HG03460 (cell line): ENCODE data around the gene HAPLN3.
A peak's percentile ranks its signal among the peaks of the same experiment; 100 is the strongest.

Experiments used
- ATAC-seq: cut with Tn5 transposase; IDR thresholded peaks from one replicate; pipeline ENCODE4 v1.9.1; 2021; ENCODE audit not compliant: unreplicated experiment

Gene HAPLN3

DNA sequence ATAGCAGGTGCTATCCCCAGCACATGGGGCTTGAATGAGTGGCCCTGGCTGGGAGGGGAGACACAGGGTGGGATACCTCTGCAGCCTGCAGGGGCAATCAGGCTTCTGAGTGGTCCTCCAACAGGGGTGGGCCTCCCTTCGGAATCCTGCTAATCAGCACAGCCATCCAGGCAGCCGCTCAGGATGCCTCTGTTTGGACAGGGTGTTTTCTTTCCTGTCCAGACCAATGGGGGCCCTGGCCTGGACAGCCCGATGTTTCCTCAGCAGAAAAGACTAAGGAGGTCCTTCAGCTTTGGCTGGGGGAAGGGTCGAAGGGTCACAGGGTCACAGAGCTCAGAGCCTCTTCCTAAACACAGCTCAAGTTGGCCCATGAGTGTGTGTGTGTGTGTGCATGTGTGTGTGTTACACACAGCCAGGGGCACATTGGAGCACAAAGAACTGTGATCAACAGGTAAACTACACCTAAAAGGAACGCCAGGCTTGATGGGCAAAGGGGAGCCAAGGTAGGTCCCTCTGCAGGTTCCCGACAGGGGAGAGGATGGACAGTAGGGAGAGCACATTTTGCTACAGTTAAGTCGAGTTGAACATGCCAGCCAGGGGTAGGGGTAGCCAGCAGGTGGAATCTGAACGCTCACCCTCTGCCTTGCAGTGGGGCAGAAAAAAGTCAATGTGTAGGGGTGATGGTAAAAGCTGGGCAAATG, 1.1 kb upstream of the HAPLN3 start:
- no peak for ATAC-seq

DNA sequence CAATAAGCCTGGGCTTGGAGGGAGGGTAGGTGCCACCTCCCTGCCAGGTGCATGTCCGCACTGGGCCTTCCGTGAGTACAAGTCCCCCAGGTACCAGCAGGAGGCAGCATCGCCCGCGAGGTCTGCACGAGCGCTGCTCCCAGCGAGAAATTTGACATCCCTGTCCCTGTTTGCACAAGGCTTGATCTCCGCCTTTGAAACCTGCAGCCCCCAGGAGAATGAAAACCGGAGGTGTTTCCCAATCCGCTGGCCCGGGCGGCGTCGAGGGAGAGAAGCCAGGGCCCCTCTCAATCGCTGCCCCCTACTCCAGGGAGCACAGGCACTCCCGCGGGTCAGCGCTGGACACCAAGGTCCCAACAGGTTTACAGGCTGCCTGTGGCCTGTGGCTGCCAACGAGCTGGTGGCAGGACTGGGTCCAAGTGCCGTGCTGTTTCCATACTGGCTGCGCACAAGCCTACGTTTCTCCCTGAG, 961 bp downstream of the HAPLN3 start:
- peak; percentile 52 for ATAC-seq

GRCh38 chr15:88891540-88892254, 3.6 kb downstream of the HAPLN3 start:
- ATAC-seq, result no peak

DNA sequence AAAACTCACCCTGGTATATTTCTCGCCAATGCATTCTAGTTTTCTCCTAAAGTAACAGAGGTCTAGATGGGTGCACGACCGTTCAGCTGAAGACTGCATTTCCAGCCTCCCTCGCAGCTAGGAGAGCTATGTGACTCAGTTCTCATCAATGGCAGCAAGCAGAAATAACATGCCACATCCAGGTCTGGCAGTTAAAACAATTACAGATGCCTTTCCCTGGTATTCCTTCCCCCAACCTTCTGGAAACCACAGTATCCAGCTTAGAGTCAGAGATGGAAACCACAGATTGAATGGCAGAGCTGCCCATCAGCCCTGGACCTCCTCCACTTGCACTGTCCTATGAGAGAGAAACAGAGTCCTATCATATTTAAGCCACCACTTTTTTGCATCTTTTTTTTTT, 4.8 kb downstream of the HAPLN3 start:
- ATAC-seq, result no peak

DNA sequence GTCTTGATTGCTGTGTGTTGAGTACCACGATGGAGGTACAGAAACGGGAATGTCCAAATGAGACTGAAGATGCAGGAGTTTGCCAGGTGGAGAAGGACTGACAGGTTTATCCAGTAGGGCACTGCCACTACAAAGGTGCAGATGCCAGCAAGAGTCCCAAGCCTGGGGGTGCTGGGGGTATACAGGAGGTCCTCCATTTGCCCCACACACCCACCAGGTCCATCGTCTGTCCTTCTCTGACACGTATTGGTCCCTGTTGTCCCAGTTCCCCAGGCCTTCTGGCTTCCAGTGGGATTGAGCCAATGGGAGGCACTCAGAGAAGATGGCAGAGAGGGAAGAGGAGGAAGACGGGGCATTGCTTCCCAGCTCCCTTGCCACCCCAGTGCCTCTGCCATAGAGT, 6.6 kb downstream of the HAPLN3 start:
- no peak for ATAC-seq

DNA sequence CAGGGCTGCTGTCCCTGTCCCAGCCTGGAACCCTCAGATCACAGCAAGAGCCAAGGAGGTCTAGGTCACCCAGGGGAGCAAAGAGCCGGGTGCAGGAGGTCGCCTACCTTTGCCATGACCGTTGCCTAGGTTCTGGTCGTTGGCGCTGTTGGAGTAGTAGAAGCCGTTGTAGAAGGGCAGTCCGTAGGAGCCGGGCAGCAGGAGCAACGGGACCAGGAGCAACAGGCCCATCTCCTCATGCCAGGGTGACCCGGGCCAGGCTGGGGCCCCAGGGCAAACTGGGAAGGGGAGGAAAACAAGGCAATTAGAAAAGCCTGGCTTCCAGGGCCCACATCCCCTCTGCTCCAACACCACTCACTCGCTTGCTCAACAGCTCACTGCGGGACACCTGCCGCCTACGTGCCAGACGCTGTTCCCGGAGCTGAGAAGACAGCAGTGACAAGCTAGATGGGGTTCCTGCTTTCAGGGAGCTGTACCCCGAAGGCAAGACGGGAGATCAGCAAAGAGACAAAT, 8.2 kb downstream of the HAPLN3 start:
- no peak for ATAC-seq

- ATAC-seq, result no peak
These were observed 12.6 kb downstream of the HAPLN3 start for GRCh38 chr15:88882785-88883184.

DNA sequence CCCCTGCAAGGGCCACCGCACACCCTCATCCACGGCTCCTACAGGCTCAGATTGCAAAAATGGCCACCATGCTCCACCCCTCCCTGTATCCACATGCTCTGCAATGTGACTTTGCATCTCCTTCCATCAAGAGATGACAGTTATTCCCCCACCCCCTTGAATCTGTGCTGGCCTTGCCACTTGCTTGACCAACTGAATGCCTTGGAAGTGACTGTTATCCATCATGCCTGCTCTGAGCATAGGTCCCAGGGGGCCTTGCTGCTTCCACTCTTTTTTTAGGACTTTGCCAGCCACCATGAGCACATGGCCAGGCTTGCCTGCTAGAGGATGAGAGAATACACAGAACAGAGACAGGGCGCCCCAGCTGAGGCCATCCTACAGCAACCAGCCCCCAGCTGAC, 13.6 kb downstream of the HAPLN3 start:
- ATAC-seq, result no peak

DNA sequence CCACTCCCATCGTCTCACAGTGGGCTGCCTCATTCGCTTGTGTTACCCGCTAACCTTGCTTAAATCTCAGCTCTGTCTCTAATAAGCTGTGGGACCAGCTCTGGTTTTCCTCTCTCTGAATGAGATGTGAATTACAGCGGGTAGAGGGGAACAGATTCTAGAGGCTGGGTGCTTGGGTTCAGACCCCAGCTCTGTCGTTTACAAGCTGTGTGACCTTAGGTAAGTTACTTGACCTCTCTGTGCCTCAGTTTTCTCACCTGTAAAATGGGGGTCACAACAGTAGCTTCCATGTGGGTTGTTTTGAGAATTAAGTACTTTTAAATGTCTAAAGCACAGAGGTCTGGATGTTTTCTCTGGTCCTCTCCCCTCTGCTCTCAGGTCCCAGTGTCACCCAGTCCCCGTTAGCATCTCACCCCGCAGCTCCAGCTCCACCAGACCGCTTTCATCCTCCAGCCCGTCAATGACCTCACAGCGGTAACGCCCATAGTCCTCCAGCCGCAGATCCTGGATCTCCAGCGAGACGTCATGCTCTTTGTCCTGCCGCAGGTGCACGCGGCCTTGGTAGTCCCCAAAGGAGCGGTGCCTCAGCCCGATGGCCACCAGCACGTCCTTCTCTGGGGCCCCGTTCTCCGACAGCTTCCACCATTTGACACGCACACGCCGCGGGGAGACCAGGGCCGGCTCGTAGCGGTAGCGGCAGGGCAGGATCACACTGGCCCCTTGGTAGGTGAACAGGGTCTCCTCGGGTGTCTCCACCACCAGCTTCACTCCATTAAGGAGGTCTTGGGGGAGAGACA, 14.2 kb downstream of the HAPLN3 start:
- no peak for ATAC-seq

- ATAC-seq, result peak; percentile 71
These were observed 16.6 kb downstream of the HAPLN3 start for GRCh38 chr15:88878720-88879184.

GRCh38 chr15:88877906-88878305, 17.4 kb downstream of the HAPLN3 start:
- ATAC-seq, result no peak

DNA sequence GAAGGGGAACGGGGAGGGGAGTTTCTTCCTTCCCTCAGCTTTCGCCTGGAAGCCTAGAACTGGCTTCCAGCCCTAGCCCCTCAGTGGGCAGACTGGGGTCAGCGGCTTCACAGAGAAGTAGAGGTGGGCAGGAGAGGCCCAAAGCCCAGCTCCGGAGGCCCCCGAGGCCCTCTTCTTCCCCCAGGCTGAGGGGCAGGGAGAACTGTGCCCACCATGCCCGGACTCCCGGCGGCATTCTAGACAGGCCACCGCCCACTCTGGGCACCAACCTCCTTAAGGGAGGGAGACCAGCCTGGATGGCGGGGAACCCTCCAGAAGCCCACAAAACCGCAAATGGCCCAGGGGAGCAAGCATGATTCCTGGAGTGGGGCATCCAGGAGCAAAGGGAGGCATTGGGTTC, 17.9 kb downstream of the HAPLN3 start:
- ATAC-seq, result no peak

GRCh38 chr15:88876573-88876972, 18.8 kb downstream of the HAPLN3 start:
- ATAC-seq, result no peak

GRCh38 chr15:88874684-88875083, 20.7 kb downstream of the HAPLN3 start:
- ATAC-seq, result no peak

DNA sequence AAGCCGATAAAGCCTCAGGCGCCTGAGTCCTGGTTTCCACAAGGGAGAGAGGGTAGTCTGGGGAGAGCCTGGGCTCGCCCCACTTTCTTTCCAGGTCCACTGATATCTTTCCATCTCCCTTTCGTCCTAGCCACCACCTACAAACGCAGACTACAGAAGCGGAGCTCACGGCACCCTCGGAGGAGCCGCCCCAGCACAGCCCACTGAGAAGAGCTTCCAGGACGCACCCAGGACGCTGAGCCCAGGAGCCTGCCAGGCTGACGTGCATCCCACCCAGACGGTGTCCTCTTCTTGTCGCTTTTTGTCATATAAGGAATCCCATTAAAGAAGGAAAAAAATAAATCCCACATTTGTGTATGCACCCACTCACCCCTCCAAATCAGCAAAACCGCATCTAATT, 21.1 kb downstream of the HAPLN3 start:
- ATAC-seq, result no peak

DNA sequence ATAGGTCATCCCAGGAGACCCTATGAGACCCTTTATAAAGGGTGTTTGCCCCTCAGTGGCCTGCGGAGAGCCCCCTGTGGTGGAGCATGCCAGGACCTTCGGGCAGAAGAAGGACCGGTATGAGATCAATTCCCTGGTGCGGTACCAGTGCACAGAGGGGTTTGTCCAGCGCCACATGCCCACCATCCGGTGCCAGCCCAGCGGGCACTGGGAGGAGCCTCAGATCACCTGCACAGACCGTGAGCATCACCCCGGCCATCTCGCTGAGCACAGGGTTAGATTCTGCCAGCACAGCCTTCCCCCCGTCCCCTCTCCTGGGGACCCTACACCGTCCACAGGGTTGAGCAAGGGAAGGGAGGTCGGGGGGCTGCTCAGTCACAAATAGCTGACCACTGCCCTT, 21.6 kb downstream of the HAPLN3 start:
- no peak for ATAC-seq

- no peak for ATAC-seq
These were observed 22.6 kb downstream of the HAPLN3 start for GRCh38 chr15:88872706-88873105.

DNA sequence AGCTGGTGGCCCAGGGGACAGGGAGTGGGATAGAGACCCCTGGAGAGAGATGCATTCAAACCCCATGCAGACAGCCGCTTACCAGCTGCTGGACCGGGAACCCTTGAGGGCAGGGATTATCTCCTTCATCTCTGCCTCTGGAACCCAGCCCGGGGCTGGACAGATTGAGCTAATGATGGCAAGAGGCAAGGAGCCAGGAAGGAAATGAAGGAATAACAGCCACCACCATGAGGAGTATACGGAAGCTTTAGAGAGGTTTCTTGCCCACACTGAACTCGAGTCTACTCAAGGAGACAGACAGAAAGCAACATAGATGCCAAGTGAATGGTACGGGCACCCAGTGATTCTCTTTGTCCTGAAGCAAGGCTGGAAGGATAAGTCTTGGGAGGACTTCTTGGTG, 23.2 kb downstream of the HAPLN3 start:
- no peak for ATAC-seq

DNA sequence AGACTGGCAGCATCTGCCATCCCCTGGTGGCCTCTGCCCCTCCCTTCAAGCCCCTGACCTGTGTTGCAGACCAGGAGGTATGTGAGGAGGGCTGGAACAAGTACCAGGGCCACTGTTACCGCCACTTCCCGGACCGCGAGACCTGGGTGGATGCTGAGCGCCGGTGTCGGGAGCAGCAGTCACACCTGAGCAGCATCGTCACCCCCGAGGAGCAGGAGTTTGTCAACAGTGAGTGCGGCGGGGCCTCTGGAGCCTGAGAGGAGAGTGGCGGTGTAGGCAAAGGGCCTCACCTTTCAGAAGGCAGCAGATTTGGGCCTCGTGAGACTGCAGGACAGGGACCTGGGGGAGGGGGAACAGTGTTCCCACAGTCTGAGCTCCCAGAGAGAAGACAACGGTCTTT, 24.0 kb downstream of the HAPLN3 start:
- ATAC-seq, result no peak

DNA sequence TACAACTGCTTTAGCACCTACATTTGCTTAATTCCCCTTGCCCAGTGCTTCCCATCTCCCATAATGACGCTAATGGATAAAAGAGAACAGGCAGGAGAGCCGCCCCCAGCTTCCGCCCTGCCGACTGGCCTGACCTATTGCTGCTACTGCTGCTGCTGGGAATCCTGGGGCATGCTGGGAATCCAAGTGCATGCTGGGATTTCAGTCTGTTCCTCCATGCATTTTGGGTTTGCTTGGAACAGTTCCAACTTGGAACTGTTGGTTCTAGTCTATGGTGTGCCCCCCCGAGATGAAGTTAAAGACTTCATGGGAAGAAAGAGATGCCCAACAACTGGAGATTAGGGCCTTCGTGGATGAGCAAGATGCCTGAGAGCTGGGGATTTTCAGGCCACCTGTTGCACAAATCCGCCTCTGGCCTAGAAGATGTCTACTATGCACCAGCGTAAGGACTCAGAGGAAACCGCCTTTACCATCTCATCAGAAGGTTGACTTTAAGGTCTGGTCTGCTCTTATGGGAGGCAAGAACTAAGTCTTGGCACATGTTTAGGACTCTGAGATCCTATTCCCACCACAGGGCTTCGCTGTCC, 29.0 kb downstream of the HAPLN3 start:
- ATAC-seq, result no peak

DNA sequence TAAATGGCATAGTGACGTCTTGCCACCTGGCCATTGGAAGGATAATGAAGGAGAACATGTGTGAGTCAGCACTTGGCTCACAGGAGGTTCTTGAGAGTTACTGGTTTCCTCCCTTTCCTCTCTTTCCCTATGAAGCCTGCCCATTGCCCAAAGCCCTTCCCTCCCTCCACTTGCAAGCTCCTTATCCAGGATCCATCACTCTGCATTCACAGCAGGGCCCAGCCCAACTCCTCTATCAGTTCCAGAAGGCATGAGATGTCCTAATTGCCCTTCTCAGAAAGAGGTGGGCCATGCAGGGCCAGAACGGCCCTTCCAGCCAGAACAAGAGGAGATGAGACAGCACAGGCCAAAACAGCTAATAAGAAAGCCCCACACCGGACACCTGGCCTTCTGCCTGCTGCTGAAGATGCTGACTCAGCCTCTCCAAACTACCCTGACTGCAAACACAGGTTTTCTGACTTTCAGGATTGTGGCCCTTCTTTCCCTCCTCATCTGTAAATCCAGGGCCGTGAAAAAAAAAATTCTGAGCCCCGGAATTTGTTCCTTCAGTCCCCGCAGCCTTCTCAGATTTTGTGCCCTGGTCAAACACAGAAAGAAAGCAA, 29.7 kb downstream of the HAPLN3 start:
- no peak for ATAC-seq
